Measurements from ENCODE around the gene SIMC1.
"Not testable (repeated sequence)": the region's sequence is repeated elsewhere in the genome, so short reads cannot be mapped to it uniquely, and the experiment has no call there.

The SIMC1 gene

DNA sequence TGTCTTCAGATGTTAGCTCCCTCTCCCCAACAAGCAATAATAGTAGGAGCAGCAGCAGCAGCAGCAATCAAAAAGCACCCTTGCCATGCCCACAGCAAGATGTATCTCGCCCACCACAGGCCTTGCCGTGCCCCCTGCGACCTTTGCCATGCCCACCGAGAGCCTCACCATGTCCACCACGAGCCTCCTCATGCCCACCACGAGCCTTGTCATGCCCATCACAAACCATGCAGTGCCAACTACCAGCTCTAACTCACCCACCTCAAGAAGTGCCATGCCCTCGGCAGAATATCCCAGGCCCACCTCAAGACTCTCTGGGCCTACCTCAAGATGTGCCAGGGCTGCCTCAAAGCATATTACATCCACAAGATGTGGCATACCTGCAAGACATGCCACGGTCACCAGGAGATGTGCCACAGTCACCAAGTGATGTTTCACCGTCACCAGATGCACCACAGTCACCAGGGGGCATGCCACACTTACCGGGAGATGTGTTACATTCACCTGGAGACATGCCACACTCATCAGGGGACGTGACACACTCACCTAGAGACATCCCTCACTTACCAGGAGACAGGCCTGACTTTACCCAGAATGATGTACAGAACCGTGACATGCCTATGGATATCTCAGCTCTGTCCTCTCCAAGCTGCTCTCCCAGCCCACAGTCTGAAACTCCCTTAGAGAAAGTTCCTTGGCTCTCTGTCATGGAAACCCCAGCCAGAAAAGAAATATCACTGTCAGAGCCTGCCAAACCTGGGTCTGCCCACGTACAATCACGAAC, 52.0 kb downstream of the SIMC1 start:
- not testable (repeated sequence) for DNase-seq (ENCODE audit: low read depth in 3 of 3)

DNA sequence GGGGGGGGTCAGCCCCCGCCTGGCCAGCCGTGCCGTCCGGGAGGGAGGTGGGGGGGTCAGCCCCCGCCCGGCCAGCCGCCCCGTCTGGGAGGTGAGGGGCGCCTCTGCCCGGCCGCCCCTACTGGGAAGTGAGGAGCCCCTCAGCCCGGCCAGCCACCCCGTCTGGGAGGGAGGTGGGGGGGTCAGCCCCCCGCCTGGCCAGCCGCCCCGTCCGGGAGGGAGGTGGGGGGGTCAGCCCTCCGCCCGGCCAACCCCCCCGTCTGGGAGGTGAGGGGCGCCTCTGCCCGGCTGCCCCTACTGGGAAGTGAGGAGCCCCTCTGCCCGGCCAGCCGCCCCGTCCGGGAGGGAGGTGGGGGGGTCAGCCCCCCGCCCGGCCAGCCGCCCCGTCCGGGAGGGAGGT, 67.1 kb downstream of the SIMC1 start:
- not testable (repeated sequence) for DNase-seq (ENCODE audit: low read depth in 3 of 3)

DNA sequence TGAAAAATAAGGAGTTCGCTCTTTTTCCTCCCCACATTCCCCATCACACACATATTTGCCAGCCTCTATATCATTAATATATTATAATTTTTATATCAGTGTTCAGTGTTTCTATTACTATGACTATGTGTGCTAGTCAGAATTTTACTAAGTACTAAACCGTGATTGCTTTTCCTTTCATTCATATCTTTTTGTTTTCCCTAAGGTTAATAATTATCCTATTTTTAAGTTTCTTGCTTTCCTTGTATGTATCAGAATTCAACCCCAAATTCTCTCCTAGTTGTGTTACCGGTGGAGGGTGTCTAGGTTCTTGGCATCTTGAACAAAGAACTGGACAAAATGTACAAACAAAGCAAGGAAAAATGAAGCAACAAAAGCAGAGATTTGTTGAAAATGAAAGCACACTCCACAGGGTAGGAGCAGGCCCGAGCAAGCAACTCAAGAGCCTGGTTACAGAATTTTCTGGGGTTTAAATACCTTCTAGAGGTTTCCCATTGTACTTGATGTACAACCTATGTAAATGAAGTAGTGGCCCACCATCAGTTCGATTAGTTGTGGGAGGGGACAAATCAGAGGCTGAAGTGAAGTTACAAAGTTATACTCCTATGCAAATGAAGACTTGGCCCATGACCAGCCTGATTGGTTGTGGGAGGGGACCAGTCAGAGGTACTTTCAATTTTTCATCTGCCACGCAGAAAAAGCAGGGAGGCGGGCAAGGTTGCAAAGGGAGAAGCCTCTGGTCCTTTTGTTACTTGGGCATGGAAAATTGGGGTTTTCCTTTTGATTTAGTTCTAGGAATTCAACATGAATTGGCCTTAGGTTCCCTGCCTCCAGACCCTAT, 79.5 kb downstream of the SIMC1 start:
- DNase-seq (ENCODE audit: low read depth in 3 of 3): no peak

DNA sequence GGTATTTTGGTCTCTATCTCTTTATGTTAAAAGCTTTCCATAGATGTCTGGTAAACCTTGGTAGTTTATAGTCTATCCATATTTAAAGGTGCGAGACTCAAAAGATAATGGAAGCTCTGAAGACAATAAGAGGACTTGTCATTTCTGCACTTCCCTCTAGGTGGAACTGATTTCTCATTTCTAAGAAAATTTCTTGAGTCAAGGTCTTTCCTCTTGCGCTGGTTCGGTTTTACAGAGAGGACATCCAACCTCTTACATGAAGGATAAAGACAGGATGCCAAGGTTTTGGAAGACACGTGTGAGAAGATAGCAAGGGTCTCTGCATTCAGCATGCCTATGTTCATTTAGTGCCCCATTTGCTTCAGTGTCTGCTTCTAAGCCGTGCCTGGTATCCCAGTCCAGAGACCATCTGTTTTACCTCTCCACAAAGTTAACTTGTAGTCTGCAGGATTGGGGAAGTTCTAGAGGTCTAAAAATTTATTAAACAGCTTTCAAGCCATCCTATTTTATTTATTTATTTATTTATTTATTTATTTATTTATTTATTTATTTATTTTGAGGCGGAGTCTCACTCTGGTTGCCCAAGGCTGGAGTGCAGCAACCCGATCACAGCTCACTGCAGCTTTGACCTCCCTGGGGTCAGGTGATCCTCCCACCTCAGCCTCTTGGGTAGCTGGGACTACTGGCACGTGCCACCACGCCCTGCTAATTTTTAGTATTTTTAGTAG, 81.8 kb downstream of the SIMC1 start:
- no peak for DNase-seq (ENCODE audit: low read depth in 3 of 3)

DNA sequence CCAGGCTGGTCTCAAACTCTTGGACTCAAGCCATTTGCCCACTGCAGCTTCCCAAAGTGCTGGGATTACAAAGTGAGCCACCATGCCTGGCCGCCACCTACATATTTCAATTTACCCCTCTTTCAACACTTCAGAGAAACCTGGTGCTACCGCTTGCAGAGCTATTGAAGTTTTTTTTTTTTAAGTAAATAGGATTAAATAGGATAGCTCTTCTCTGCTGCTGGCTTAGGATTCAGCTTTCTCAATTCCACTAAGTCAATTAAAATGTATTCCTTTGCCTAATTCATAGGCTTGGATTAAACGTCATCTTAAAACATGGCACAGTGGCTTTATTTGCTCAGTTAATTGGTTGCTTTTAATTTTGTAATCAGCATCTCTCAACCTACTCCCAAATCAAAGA, 82.4 kb downstream of the SIMC1 start:
- DNase-seq (ENCODE audit: low read depth in 3 of 3): no peak

DNA sequence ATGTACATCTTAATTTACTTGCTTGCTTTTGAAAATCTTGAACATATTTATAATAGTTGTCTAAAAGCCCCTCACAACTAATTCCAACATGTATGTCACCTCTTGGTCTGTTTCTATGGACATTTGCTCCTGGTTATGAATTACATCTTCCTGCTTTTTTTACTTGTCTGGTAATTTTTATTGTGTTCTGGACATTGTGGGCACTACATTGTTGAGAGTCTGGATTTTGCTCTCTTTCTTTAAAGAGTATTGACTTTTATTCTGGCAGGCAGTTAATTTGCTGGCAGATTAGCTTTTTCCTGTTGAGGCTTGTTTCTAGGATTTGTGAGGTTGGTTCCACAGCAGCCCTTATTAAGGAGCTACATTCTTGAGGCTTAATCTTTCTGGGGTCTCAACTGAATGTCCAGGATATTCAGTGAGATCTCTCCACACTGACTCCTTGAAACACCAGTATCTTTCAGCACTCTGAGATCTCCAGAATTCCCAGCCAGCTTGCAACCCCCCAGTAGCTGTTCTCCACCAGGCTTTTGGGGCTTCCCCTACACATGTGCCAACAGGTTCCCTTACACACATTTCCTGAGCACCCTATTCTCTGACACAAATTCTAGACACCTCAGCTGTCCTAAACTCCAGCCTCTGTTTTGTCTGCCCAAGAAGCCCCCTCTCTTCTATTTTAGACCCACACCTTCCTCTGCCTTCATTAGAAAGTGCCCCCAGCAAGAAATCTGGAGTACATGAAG, 96.0 kb downstream of the SIMC1 start:
- DNase-seq (ENCODE audit: low read depth in 3 of 3): no peak

DNA sequence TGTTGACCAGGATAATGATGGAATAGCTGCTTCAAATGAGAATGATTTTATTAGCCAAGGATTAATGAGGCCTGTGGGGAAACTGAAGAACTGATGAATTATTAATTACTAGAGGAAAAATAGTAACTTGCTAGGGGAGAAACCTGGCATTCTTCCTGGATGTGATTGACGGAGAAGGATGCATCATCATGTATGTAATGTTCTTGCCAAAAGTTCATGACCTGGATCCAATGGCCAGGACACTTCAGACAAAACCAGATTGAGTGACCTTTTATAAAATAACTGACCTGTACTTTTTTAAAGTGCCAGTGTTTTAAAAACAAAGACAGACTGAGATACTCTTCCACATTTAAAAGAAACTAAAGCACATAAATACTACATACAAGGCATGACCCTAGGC, 99.7 kb downstream of the SIMC1 start:
- DNase-seq (ENCODE audit: low read depth in 3 of 3): no peak

DNA sequence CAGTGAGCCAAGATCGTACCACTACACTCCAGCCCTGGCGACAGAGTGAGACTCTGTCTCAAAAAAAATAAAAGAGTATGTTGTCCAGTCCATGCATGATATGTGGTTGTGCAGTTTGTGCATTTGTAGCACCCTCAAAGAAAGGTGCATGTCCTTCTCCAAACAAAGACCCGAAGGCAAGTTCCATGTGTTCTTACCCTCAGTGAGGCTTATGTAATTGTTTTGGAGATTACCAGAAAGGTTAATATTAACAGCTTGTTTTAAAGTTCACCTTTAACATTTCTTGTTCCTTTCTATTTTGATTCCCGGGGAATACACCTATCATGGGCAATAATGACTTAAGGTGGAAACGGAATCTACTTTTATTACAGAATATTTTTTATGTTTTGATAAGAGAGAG, 101.1 kb downstream of the SIMC1 start:
- DNase-seq (ENCODE audit: low read depth in 3 of 3): no peak

DNA sequence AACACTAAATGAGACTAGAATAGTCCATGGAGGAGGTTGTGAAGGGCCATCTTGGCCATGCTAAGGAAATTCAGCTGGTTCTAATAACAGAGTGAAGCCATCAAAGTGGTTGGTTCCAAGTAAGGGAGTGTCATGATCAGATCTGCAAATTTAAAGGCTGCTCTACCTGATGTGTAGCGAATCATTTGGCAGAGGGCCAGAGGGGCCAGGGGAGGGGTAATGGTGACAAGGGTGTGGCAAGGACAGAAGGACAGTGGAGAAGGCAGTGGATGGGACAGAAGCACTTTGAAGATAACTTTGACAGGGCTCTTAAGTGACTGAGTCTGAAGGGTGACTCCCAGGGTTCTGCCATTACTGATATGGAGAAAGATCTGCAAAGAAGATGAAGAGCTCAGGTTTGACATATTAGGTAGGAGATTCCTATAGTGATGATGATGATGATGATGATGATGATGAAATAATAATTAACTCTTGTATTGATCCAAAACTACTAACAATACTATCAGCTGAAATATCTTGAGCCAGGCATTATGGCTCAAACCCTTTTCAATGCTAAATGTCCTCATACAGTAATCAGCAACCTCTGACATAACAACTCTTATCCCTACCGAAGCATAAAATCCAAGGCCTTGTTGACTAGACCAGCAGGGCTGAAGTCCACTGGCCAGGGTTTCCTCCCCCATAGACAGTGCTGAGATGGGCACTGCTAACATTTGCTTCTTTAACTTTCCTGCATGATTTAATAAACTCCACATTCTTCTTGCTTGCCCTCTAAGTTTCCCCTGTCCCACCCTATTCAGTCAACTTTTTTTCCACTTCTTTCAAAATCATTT, 103.3 kb downstream of the SIMC1 start:
- DNase-seq (ENCODE audit: low read depth in 3 of 3): no peak

DNA sequence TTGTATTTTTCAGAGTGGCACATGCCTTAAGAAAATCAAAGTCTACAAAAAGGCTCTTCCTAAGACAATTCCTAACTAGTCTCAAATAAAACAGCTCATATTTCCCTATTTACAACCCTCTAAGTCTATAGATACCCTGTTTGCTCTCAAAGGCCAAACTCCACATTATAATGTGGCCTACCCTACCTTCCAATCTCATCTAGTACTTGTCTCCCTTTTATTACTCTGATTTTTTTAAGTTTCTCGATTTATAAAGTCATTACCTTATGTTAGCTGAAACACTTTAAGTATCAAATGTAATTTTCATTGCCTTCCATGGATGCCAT, 103.9 kb downstream of the SIMC1 start:
- DNase-seq (ENCODE audit: low read depth in 3 of 3): no peak

DNA sequence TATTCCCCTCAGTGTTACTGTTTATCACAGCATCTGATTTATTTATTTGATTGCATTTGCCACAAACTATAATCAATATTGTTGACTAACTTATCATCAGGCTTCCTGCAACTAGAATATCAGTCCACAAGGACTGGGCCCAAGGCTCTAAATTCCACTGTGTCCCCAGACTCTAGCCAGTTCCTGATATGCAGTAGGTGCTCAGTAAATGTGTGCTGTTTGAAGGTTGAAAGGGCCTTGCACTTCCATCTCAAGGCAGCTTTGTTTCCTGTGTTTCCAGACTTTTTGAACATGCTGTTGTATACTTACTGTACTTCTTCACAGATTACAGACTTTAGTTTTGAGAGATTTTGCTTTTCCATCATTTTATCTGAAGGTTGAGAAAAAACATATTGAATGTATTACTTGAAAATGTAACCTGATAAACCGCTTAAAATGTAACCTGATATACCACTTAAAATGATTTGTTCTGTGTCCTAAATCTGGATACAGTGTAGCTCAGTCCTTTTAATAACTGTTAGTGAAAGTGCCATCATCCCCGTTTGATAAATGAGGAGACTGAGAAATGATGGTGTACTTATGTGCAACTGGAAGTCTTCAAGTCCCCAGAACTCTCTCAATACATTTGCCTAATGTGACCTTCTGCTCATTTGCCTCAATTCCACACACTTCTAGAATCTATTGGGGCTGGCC, 104.7 kb downstream of the SIMC1 start:
- DNase-seq (ENCODE audit: low read depth in 3 of 3): no peak

DNA sequence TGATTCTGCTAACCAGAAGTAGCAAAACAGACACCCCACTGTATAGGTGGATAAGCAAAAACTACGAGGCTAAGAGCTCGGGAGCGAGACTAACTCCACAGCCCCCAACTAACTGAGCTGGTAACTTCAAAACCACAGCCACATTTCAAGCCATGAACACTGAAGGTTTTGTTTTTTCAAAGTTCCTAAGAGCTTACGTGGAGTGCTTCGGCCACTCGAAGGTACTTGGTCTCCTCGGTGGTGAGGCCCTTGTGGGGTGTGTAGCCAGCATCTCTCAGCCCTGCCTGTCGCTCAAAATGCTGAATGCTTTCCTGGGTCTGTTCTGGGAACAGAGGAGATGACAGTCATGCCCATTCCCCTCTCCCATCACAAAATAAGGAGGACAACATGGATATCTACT, 112.2 kb downstream of the SIMC1 start:
- DNase-seq (ENCODE audit: low read depth in 3 of 3): no peak

DNA sequence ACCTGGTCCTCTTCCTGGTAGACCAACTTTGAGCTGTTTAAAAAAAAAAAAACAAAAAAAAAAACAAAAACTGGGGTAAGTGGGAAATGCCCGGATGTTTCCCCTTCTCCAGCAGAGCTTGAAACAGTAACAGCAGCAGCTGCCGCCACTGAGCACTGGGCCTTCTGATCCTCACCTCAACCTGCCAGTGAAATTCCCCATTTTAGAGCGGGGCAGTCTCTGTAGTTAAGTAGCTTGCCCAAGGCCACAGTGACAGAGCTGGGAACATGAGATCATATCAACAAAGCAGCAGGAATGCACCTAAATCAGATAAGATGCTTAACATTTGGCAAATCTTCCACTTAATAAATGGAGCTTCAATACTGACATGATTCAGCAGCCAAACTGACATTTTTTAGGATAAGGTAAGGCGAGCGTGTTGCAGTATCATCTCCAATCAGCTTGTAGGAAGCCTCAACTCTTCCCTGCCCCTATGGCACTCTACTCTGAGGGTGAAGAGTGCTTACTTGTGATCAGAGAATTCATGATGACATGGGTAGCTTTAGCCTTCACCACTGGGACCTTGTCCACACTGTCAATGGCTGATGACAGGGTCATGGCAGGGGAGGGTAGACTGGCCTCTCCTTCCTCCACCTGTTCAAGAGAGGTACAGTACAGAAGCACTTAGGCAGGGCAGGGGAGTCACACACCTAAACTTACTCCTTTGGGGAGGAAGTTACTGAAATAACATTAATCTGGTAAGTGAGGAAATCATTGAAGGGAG, 114.1 kb downstream of the SIMC1 start:
- no peak for DNase-seq (ENCODE audit: low read depth in 3 of 3)

DNA sequence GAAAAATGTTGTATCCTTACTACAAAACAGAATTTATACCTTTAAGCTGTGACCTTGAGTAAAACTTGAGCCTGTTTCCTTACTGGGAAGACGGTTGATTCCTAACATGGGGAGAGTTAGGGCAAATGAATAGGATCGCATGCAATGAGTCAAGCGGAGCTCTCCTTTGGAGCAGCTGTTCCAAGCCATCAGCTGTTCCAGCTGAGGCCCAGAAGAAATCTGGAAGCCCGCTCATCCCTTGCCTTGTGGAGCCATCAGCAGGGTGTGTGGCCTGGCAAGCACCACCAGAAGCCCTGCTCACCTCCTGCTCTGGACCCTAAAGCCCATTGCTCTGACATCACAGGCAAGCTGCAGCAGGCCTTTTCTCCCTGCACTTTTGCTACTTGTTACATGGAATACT, 115.3 kb downstream of the SIMC1 start:
- no peak for DNase-seq (ENCODE audit: low read depth in 3 of 3)

DNA sequence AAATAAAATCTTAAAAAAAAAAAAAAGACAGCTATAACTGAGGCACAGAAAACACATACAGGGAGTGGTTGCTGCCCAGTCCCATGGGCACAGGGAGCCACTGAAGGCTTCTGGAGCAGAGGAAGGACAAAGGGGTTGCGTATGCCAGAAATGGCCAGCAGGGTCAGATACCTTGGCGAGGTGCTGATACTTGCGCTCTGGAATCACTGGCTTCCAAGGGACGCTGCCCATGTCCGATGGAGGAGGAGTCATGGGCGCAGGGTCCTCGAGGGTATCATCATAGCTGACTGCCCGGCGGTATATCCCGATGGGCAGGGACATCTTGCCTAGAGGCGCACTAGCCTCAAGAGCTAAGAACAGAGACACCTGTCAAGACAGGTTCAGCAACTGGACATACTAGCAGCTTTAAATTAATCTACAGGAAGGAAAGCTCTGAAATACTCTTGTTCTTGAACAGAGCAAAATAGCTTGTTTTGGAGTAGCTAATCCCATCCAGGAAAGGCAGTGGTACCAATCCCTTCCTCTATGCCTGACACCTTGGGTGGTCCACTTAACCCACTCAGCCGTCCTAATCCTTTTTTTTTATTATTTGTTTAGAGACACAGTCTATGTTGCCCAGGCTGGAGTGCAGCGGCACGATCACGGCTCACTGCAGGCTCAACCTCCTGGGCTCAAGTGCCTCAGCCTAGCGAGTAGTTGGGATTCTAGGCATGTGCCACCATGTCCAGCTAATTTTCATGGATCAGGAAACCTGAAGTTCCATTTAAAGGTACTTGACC, 117.4 kb downstream of the SIMC1 start:
- DNase-seq (ENCODE audit: low read depth in 3 of 3): no peak

DNA sequence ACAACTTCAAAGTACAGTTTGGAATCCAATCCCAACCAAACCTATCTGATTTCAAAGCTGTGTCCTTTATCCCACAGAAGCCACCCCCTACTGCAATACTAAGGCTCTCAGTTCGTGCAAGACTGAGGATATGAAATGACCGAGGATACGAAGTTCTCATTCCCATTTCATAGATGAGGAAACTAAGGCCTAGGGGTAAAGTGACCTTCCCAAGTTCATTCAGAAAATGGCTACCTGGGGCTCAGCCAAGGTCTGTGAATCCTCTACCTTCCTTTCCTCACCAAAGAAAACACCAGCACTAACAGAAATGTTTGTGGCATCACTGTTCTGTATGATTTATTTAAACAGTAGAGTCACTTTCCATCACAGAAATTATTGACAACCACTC, 117.9 kb downstream of the SIMC1 start:
- DNase-seq (ENCODE audit: low read depth in 3 of 3): no peak

DNA sequence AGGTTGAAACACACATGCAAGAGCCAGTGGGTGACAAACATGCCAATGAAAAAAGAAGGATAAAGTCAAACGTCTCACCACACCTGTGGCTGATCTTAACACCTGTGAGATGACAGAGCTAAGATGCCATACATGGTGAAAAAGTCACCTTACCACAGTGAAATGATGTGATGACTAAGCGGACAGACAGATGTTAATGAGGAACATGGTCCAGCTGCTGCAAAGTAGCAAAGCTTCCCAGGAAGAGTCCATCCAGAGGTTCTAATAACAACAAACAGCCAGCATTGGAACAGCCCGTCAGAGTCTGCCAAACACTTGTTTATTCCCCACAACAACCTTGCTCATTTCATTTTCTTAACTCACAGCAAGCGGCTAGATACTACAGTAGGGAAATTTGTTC, 121.4 kb downstream of the SIMC1 start:
- DNase-seq (ENCODE audit: low read depth in 3 of 3): no peak

DNA sequence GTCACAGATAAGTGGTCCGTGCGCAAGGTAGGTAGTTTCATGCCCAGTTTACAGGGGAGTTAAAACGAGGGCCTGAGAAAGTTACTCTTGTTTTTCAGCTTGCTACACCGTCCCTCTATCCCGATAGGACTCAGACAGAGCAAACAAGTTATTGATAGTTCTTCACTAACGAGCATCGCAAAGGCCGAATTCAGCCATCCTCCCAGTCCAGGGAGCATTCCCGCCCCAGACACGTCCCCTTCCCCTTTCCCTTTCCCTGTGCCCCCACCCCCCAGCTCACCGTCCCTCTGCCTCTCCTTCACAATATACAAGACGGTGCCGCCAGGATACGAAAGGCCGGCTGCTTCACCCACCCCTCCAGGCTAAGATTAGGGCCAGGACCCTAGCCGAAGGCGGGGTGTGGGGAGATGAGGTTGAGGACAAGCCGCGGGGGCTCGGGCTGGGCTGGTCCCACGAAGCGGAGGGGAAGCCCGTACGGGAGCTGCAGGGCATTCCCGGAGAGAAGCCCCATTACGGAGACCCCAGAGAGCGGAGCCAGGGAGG, 122.7 kb downstream of the SIMC1 start:
- DNase-seq (ENCODE audit: low read depth in 3 of 3): no peak

Measured in stimulated activated CD4-positive, alpha-beta T cell treated with anti-CD3 and anti-CD28 coated beads, TNF-alpha, amount 100 ng/mL, for 24 hours (primary cell).